Astrocyte (in vitro differentiated cells and primary cell): ENCODE results near the gene CNTNAP2.

Experiments used
- EZH2 ChIP-seq: IDR thresholded peaks from 2 replicates; pipeline ENCODE4 v1.6.1; 2012; ENCODE audit warnings: mild to moderate bottlenecking, low read length, inconsistent platforms; ENCODE audit not compliant: insufficient read depth
- TF ChIP-seq, protein P1 (sequence below): IDR thresholded peaks from 2 replicates; pipeline ENCODE4 v1.5.1; 2011; ENCODE audit warnings: low read depth, mild to moderate bottlenecking, inconsistent platforms, low read length, moderate library complexity; ENCODE audit not compliant: insufficient read depth

DNA sequence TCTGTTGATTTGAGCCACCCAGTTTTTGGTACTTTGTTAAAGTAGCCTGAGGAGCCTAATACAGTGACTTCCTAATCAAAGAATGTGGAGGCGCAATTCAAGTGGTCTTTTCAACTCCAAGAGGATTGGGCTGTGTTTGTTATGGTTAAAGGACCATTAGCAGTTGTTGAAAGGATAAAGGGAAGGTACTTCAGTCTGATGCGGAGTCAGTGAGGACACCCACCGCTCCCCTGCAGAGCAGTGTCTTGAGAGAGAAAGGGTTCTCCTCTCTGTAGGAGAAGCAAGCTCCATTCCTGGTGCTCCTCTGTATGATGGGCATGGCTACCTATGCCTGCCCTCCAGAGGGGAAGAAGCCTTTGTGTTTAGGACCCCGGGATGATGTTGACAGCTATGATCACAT lies 1883.4 kb downstream of the CNTNAP2 start:
- no peak for TF ChIP-seq EZH2
- TF ChIP-seq, protein P1, sequence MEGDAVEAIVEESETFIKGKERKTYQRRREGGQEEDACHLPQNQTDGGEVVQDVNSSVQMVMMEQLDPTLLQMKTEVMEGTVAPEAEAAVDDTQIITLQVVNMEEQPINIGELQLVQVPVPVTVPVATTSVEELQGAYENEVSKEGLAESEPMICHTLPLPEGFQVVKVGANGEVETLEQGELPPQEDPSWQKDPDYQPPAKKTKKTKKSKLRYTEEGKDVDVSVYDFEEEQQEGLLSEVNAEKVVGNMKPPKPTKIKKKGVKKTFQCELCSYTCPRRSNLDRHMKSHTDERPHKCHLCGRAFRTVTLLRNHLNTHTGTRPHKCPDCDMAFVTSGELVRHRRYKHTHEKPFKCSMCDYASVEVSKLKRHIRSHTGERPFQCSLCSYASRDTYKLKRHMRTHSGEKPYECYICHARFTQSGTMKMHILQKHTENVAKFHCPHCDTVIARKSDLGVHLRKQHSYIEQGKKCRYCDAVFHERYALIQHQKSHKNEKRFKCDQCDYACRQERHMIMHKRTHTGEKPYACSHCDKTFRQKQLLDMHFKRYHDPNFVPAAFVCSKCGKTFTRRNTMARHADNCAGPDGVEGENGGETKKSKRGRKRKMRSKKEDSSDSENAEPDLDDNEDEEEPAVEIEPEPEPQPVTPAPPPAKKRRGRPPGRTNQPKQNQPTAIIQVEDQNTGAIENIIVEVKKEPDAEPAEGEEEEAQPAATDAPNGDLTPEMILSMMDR = no peak
